GM12878 (cell line): ENCODE data around the gene TMEM171. TPM values are rescaled to one million over a fixed set of nuclear protein-coding genes. Genes with fewer than 3 reads are reported as not detected.

ENCODE experiments used
- ATAC-seq: fragments of 200-7000 bp; cut with Tn5 transposase; 3 replicates; pipeline ENCODE4 v1.9.1; 2020; ENCODE audit warnings: mild to moderate bottlenecking, moderate library complexity
- BruUV-seq: library from RNA; stranded (reverse); fragments of 400-500 nt; replicated peaks from 2 replicates; lab custom pipeline; 2021; lab: Mats Ljungman, UMichigan
- CTCF ChIA-PET: fragments of 300-600 bp; sonication (Branson Sonifier 250); formaldehyde crosslinking; extraction: SDS; loops from one replicate; lab custom pipeline; 2021; ENCODE audit warnings: inconsistent platforms; lab: Yijun Ruan, JAX
- POLR2A ChIA-PET: fragments of 350-600 bp; formaldehyde crosslinking; extraction: SDS; loops from one replicate; lab custom pipeline; 2021; ENCODE audit warnings: inconsistent platforms; lab: Charles Lee
- RAD21 ChIA-PET: fragments of 300-600 bp; sonication (Branson Sonifier 250); formaldehyde crosslinking; loops from one replicate; lab custom pipeline; 2023; ENCODE audit warnings: antibody characterized with exemption; ENCODE audit not compliant: unreplicated experiment; lab: Charles Lee
- SMC1A ChIA-PET: fragments of 300-600 bp; sonication (Branson Sonifier 250); formaldehyde crosslinking; loops from one replicate; lab custom pipeline; 2023; ENCODE audit not compliant: unreplicated experiment, uncharacterized antibody; lab: Charles Lee
- DNase-seq: peaks from one replicate; pipeline ENCODE4 v3.0.0-alpha.2; 2011; ENCODE audit warnings: low read depth, low spot score
- FAIRE-seq: peaks from 3 replicates; lab custom pipeline; 2011; peaks lifted over from hg19 to GRCh38; lab: Jason Lieb, UNC
- H2AFZ ChIP-seq: 2 replicates; pipeline ENCODE4 v1.6.0; 2011; ENCODE audit warnings: low read depth, low read length, control low read depth; ENCODE audit not compliant: control insufficient read depth
- H3K27ac ChIP-seq: 2 replicates; pipeline ENCODE4 v1.5.1; 2011; ENCODE audit warnings: control low read depth; ENCODE audit not compliant: control insufficient read depth, insufficient read depth
- H3K27me3 ChIP-seq, 2 experiments: replicated peaks in 1 of 2; 2 replicates each; pipeline versions ENCODE4 v1.6.0 to v1.6.1; 2011; ENCODE audit warnings: low read length in 1 of 2; ENCODE audit not compliant: control insufficient read depth in 2 of 2, insufficient read depth in 2 of 2
- H3K36me3 ChIP-seq, 2 experiments: 2 replicates each; pipeline ENCODE4 v1.5.1; 2011; ENCODE audit warnings: low read length in 1 of 2; ENCODE audit not compliant: control insufficient read depth in 2 of 2, insufficient read depth in 2 of 2
- H3K4me1 ChIP-seq: 2 replicates; pipeline ENCODE4 v1.6.1; 2011; ENCODE audit warnings: mild to moderate bottlenecking, low read length, moderate library complexity, mixed read lengths; ENCODE audit not compliant: control insufficient read depth, insufficient read depth
- H3K4me2 ChIP-seq: 2 replicates; pipeline ENCODE4 v1.6.0; 2011; ENCODE audit warnings: control low read depth; ENCODE audit not compliant: control insufficient read depth, insufficient read depth
- H3K4me3 ChIP-seq: fragments of 200-600 bp; sonication (generic); 2 replicates; pipeline ENCODE4 v1.5.1; 2016
- H3K79me2 ChIP-seq: 2 replicates; pipeline ENCODE4 v1.6.0; 2011; ENCODE audit warnings: low read length; ENCODE audit not compliant: control insufficient read depth, insufficient read depth
- H3K9ac ChIP-seq: 2 replicates; pipeline ENCODE4 v1.8.0; 2011; ENCODE audit warnings: low read length, control low read depth, mixed read lengths; ENCODE audit not compliant: control insufficient read depth, insufficient read depth
- H3K9me3 ChIP-seq: replicated peaks from 3 replicates; pipeline ENCODE4 v1.5.1; 2011; ENCODE audit warnings: mild to moderate bottlenecking, low read length; ENCODE audit not compliant: control insufficient read depth, insufficient read depth
- H4K20me1 ChIP-seq: 2 replicates; pipeline ENCODE4 v1.6.0; 2011; ENCODE audit not compliant: control insufficient read depth, insufficient read depth
- NFXL1 ChIP-seq: fragments of 450-650 bp; IDR thresholded peaks from 2 replicates; pipeline ENCODE4 v1.6.1; 2017; ENCODE audit warnings: antibody characterized with exemption, mild to moderate bottlenecking, borderline replicate concordance
- NR2C1 ChIP-seq: fragments of 450-650 bp; IDR thresholded peaks from 2 replicates; pipeline ENCODE4 v1.6.1; 2017; ENCODE audit warnings: antibody characterized with exemption, mild to moderate bottlenecking, moderate library complexity
- RAD21 ChIP-seq: IDR thresholded peaks from 2 replicates; pipeline ENCODE4 v1.6.1; 2011; ENCODE audit warnings: mild to moderate bottlenecking, low read depth, low read length, moderate library complexity; ENCODE audit not compliant: insufficient read depth
- TCF3 ChIP-seq: IDR thresholded peaks from 2 replicates; pipeline ENCODE4 v1.6.1; 2012; ENCODE audit warnings: low read depth, mild to moderate bottlenecking, low read length, borderline replicate concordance; ENCODE audit not compliant: insufficient read depth
- WGBS: methylation state at CpG from one replicate; pipeline ENCODE4 v1.1.6; 2016; ENCODE audit warnings: low lambda C conversion rate; ENCODE audit not compliant: insufficient replicate concordance, insufficient coverage; ENCODE audit errors: missing lambda C conversion rate; 5-methylcytosine and 5-hydroxymethylcytosine counted together
- in situ Hi-C: fragments of 300-500 bp; cut with MboI; formaldehyde crosslinking; loops from 9 replicates; pipeline ENCODE4 v1.14.3; 2018; ENCODE audit warnings: mixed read lengths
- intact Hi-C: fragments of 100-400 bp; cut with micrococcal nuclease; formaldehyde crosslinking; loops from one replicate; pipeline ENCODE4 v1.14.2; 2022; ENCODE audit not compliant: unreplicated experiment
- polyA plus RNA-seq, 11 experiments: library from polyadenylated mRNA; depleted of rRNA in 4 of 11; unstranded in 6 of 11; stranded (reverse) in 5 of 11; fragments of >200 nt; fragmentation: Nextera tagmentation in 4 of 11; fragmentation: Illumina TruSeq in 1 of 11; extraction: Ambion mirVana in 4 of 11; extraction: Trizol in 1 of 11; gene quantifications; 1 replicate in 1 of 11; 2 replicates in 10 of 11; pipeline versions ENCODE4 v1.2.1 to v1.2.3, GENCODE V29; 2011 to 2016; ENCODE audit warnings: inconsistent platforms in 2 of 11, missing spikeins in 2 of 11, low read depth in 1 of 11
- total RNA-seq, 4 experiments: library from RNA; depleted of rRNA in 3 of 4; stranded (reverse); fragments of >200 nt in 3 of 4; fragmentation: Illumina TruSeq in 1 of 4; extraction: Trizol in 1 of 4; gene quantifications; 2 replicates each; pipeline versions ENCODE4 v1.2.1 to v1.2.3, GENCODE V29; 2013 to 2021
- TF ChIP-seq, protein P1 (sequence below): fragments of 450-650 bp; formaldehyde crosslinking; IDR thresholded peaks from 2 replicates; pipeline ENCODE4 v1.4.0; 2022; ENCODE audit warnings: mild to moderate bottlenecking, moderate library complexity

TMEM171 gene
- total and polyA plus RNA-seq, 10 of the 15 experiments (the other 5 are each of a cell fraction or from before 2014, with no cell fraction given) = not detected

DNA sequence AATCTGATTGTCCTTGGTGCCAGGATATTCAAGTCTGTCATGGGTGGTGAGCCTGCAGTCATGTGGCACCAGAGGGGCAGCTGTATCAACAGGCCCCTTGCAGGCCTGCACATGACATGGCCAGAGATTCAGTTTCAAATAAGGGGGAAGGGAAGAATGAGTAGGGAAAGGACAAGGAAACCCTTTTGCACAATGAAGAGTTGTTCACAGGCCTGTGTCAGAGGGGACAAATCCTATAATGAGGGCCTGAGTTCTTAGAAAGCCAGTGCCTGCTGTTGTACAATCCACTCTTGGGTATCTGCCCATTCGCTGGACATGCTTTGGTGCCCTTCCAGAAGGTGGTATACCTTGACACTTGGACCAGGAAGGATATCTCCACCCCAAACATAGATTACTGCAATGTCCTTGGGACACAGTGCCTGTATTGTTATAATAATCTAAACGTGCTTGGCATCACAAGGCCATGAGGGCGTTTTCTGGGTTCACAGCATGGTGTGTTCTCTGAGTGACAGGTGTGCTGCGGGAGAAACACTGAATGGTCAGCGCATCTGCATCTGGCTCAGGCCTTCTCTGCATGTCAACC lies 1.9 kb upstream of the TMEM171 start:
- peaks cover 9% of the 10 kb centered on the region in 2 experiments for H3K27me3 ChIP-seq
- no peaks in the 10 kb centered on the region for H3K9me3 ChIP-seq
- no peak overlapping the region for H3K27ac ChIP-seq
- H4K20me1 ChIP-seq = no peaks in the 10 kb centered on the region
- H3K4me3 ChIP-seq = no peak overlapping the region
- ATAC-seq (no peak), FAIRE-seq (no peak), DNase-seq (no peak)
- 62% methylated on average over 5 of the region's 5 CpGs for WGBS
- TF ChIP-seq RAD21 (no peak), TCF3 (no peak), NFXL1 (no peak), NR2C1 (no peak)
- TF ChIP-seq, protein P1, sequence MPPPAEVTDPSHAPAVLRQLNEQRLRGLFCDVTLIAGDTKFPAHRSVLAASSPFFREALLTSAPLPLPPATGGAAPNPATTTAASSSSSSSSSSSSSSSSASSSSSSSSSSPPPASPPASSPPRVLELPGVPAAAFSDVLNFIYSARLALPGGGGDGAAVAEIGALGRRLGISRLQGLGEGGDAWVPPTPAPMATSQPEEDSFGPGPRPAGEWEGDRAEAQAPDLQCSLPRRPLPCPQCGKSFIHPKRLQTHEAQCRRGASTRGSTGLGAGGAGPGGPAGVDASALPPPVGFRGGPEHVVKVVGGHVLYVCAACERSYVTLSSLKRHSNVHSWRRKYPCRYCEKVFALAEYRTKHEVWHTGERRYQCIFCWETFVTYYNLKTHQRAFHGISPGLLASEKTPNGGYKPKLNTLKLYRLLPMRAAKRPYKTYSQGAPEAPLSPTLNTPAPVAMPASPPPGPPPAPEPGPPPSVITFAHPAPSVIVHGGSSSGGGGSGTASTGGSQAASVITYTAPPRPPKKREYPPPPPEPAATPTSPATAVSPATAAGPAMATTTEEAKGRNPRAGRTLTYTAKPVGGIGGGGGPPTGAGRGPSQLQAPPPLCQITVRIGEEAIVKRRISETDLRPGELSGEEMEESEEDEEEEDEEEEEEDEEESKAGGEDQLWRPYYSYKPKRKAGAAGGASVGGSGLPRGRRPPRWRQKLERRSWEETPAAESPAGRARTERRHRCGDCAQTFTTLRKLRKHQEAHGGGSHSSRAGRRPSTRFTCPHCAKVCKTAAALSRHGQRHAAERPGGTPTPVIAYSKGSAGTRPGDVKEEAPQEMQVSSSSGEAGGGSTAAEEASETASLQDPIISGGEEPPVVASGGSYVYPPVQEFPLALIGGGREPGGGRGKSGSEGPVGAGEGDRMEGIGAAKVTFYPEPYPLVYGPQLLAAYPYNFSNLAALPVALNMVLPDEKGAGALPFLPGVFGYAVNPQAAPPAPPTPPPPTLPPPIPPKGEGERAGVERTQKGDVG (CRISPR knock-in tag) = no peak
- ChIA-PET RAD21 (no interaction called here), CTCF (interaction anchor here (0.6 kb wide), 1 partner anchor 1666 kb away, joined by 3 read pairs; no protein-coding TSS in a partner anchor), SMC1A (no interaction called here), POLR2A (no interaction called here)
- no peak overlapping the region for H3K9ac ChIP-seq
- no peaks in the 10 kb centered on the region for H3K4me1 ChIP-seq
- in situ Hi-C loops = no loop called here
- no peak overlapping the region for H3K4me2 ChIP-seq
- H3K79me2 ChIP-seq = no peaks in the 10 kb centered on the region
- no TSS peak for BruUV-seq
- intact Hi-C loops = no loop called here
- H2AFZ ChIP-seq = no peak overlapping the region
- H3K36me3 ChIP-seq = no peaks in the 10 kb centered on the region
